K562 (cell line): Measurements from ENCODE around the gene CLK4. TPM values are rescaled to one million over a fixed set of nuclear protein-coding genes. Genes with fewer than 3 reads are reported as not detected.
A peak's percentile ranks its signal among the peaks of the same experiment; 100 is the strongest.

Experiments
- ATAC-seq: fragments of 200-7000 bp; cut with Tn5 transposase; 3 replicates; pipeline ENCODE4 v1.9.1; 2020; ENCODE audit warnings: moderate library complexity
- BruUV-seq: library from RNA; stranded (reverse); fragments of 400-500 nt; replicated peaks from 2 replicates; lab custom pipeline; 2021; lab: Mats Ljungman, UMichigan
- CTCF ChIA-PET: fragments of 300-600 bp; formaldehyde crosslinking; extraction: SDS; loops from one replicate; lab custom pipeline; 2021; ENCODE audit warnings: low intra/inter-chr PET ratio; lab: Yijun Ruan, JAX
- POLR2A ChIA-PET: fragments of 300-600, 350-650 bp; sonication (Branson Sonifier 250); formaldehyde crosslinking; extraction: SDS; loops from one replicate; lab custom pipeline; 2021; ENCODE audit warnings: antibody characterized with exemption, inconsistent platforms; lab: Yijun Ruan, JAX
- DNase-seq, 4 experiments: peaks; one replicate each; pipeline versions ENCODE4 v3.0.0 to v3.0.0-alpha.2; 2011 to 2018; ENCODE audit warnings: low spot score in 3 of 4, mixed read lengths in 3 of 4; ENCODE audit errors: extremely low read depth in 1 of 4
- FAIRE-seq: peaks from 2 replicates; lab custom pipeline; 2011; peaks lifted over from hg19 to GRCh38; lab: Jason Lieb, UNC
- H2AFZ ChIP-seq: 2 replicates; pipeline ENCODE4 v1.6.0; 2011; ENCODE audit warnings: low read depth, low read length, control low read depth, inconsistent platforms
- H3K27ac ChIP-seq: fragments of 200-600 bp; 3 replicates; pipeline ENCODE4 v1.8.0; 2011; ENCODE audit warnings: low read depth, mild to moderate bottlenecking, control low read depth, inconsistent platforms, low read length, moderate library complexity, mixed read lengths; ENCODE audit errors: extremely low read depth
- H3K27me3 ChIP-seq, 2 experiments: fragments of 300-600 bp in 1 of 2; 2 replicates in 1 of 2; 3 replicates in 1 of 2; pipeline versions ENCODE4 v1.6.0 to v1.8.0; 2011; ENCODE audit warnings: inconsistent platforms in 2 of 2, low read length in 2 of 2, mild to moderate bottlenecking in 1 of 2, mixed read lengths in 1 of 2, moderate library complexity in 1 of 2; ENCODE audit not compliant: control insufficient read depth in 2 of 2, insufficient read depth in 2 of 2
- H3K36me3 ChIP-seq: fragments of 300-600 bp; 3 replicates; pipeline ENCODE4 v1.8.0; 2011; ENCODE audit warnings: mild to moderate bottlenecking, low read length, inconsistent platforms; ENCODE audit not compliant: control insufficient read depth, insufficient read depth
- H3K4me1 ChIP-seq, 2 experiments: fragments of 200-600 bp in 1 of 2; replicated peaks in 1 of 2; 2 replicates in 1 of 2; 3 replicates in 1 of 2; pipeline versions ENCODE4 v1.5.1 to v1.8.0; 2011; ENCODE audit warnings: inconsistent platforms in 2 of 2, low read length in 2 of 2, mild to moderate bottlenecking in 1 of 2, mixed read lengths in 1 of 2, moderate library complexity in 1 of 2; ENCODE audit not compliant: control insufficient read depth in 2 of 2, insufficient read depth in 2 of 2
- H3K4me2 ChIP-seq: 2 replicates; pipeline ENCODE4 v1.6.1; 2011; ENCODE audit warnings: low read length, control low read depth, inconsistent platforms, mixed read lengths; ENCODE audit not compliant: insufficient read depth
- H3K4me3 ChIP-seq: fragments of 200-600 bp; sonication (generic), shearing (Covaris generic); 2 replicates; pipeline ENCODE4 v1.5.1; 2016; ENCODE audit warnings: control low read depth, inconsistent platforms
- H3K79me2 ChIP-seq: fragments of 200-600 bp; 3 replicates; pipeline ENCODE4 v1.8.0; 2011; ENCODE audit warnings: low read length, inconsistent platforms; ENCODE audit not compliant: control insufficient read depth, insufficient read depth
- H3K9ac ChIP-seq, 2 experiments: 2 replicates each; pipeline versions ENCODE4 v1.6.0 to v1.6.1; 2011; ENCODE audit warnings: low read depth in 2 of 2, low read length in 2 of 2, control low read depth in 1 of 2, inconsistent platforms in 1 of 2, mild to moderate bottlenecking in 1 of 2, mixed read lengths in 1 of 2; ENCODE audit not compliant: insufficient read depth in 1 of 2
- H3K9me1 ChIP-seq: one replicate; pipeline ENCODE4 v1.6.0; 2011; ENCODE audit warnings: inconsistent platforms, mild to moderate bottlenecking, low read length, moderate library complexity; ENCODE audit not compliant: control insufficient read depth, insufficient read depth
- H3K9me3 ChIP-seq: replicated peaks from 2 replicates; pipeline ENCODE4 v1.5.1; 2011; ENCODE audit warnings: low read depth, low read length, inconsistent platforms; ENCODE audit not compliant: control insufficient read depth, insufficient read depth
- H4K20me1 ChIP-seq: replicated peaks from 2 replicates; pipeline ENCODE4 v1.6.1; 2011; ENCODE audit warnings: low read length, inconsistent platforms, mixed read lengths; ENCODE audit not compliant: control insufficient read depth, insufficient read depth
- CEBPB ChIP-seq: fragments of 450-650 bp; IDR thresholded peaks from 2 replicates; pipeline ENCODE4 v1.6.1; 2016; ENCODE audit warnings: missing genetic modification characterization, missing compliant biosample characterization
- CEBPG ChIP-seq, 3 experiments: fragments of 200-800 bp in 1 of 3; sonication (Bioruptor generic) in 1 of 3; sonication (generic) in 1 of 3; formaldehyde crosslinking in 1 of 3; IDR thresholded peaks in 2 of 3; conservative IDR thresholded peaks in 1 of 3; 2 replicates each; pipeline versions ENCODE4 v1.6.1 to v1.8.0; 2016 to 2022; ENCODE audit warnings: missing compliant biosample characterization in 2 of 3, missing genetic modification characterization in 2 of 3, mild to moderate bottlenecking in 1 of 3, missing genetic modification reagents in 1 of 3
- GABPA ChIP-seq: fragments of 200-800 bp; sonication (Bioruptor generic); conservative IDR thresholded peaks from 2 replicates; pipeline ENCODE4 v1.6.1; 2016; ENCODE audit warnings: low read depth, missing genetic modification characterization, missing compliant biosample characterization
- KAT7 ChIP-seq: sonication (generic); formaldehyde crosslinking; IDR thresholded peaks from 2 replicates; pipeline ENCODE4 v1.8.0; 2022; ENCODE audit warnings: missing genetic modification reagents, mild to moderate bottlenecking, borderline replicate concordance
- MTA3 ChIP-seq: fragments of 450-650 bp; formaldehyde crosslinking; IDR thresholded peaks from 2 replicates; pipeline ENCODE4 v1.6.1; 2017; ENCODE audit warnings: mild to moderate bottlenecking, borderline replicate concordance
- MYBL2 ChIP-seq, 2 experiments: fragments of 450-650 bp in 1 of 2; sonication (generic) in 1 of 2; formaldehyde crosslinking in 1 of 2; IDR thresholded peaks; 2 replicates each; pipeline versions ENCODE4 v1.6.1 to v1.8.1; 2017 to 2022; ENCODE audit warnings: borderline replicate concordance in 1 of 2, inconsistent platforms in 1 of 2, low read depth in 1 of 2, mild to moderate bottlenecking in 1 of 2, missing genetic modification reagents in 1 of 2, moderate library complexity in 1 of 2
- NR2C2 ChIP-seq, 2 experiments: fragments of 200-800 bp in 1 of 2; sonication (Bioruptor generic) in 1 of 2; sonication (generic) in 1 of 2; formaldehyde crosslinking in 1 of 2; IDR thresholded peaks; 2 replicates each; pipeline versions ENCODE4 v1.6.1 to v1.8.0; 2016 to 2022; ENCODE audit warnings: mild to moderate bottlenecking in 1 of 2, missing compliant biosample characterization in 1 of 2, missing genetic modification characterization in 1 of 2, missing genetic modification reagents in 1 of 2
- RNF2 ChIP-seq: sonication (generic); IDR thresholded peaks from 2 replicates; pipeline ENCODE4 v1.6.1; 2016
- SPI1 ChIP-seq: IDR thresholded peaks from 2 replicates; pipeline ENCODE4 v1.6.1; 2011; ENCODE audit warnings: low read depth, low read length, control low read depth, borderline replicate concordance
- ZNF143 ChIP-seq: sonication (generic); formaldehyde crosslinking; IDR thresholded peaks from 2 replicates; pipeline ENCODE4 v1.9.0; 2022; ENCODE audit warnings: mild to moderate bottlenecking, missing genetic modification reagents
- ZNF146 ChIP-seq: IDR thresholded peaks from one replicate; pipeline ENCODE4 v1.6.1; 2018; ENCODE audit warnings: missing compliant biosample characterization; ENCODE audit not compliant: unreplicated experiment
- ZNF3 ChIP-seq: fragments of 250-450 bp; sonication (Bioruptor Pico); IDR thresholded peaks from 2 replicates; pipeline ENCODE4 v1.5.0; 2021; ENCODE audit warnings: mild to moderate bottlenecking, moderate library complexity
- WGBS: fragments of 100-300 bp; shearing (Covaris generic); methylation state at CpG from one replicate; pipeline ENCODE4 v1.1.6; 2016; ENCODE audit warnings: low coverage, mixed read lengths; ENCODE audit not compliant: insufficient coverage; ENCODE audit errors: missing lambda C conversion rate; 5-methylcytosine and 5-hydroxymethylcytosine counted together
- in situ Hi-C: fragments of 300-500 bp; cut with MboI; formaldehyde crosslinking; loops from 4 replicates; pipeline ENCODE4 v1.15.0; 2018; ENCODE audit warnings: inconsistent platforms, mixed read lengths
- intact Hi-C: fragments of 100-400 bp; cut with micrococcal nuclease; formaldehyde crosslinking; loops from 2 replicates; pipeline ENCODE4 v1.14.2; 2022
- polyA plus RNA-seq, 8 experiments: library from polyadenylated mRNA; depleted of rRNA in 4 of 8; stranded (reverse) in 5 of 8; unstranded in 3 of 8; fragments of >200 nt; fragmentation: Nextera tagmentation in 2 of 8; fragmentation: Illumina TruSeq in 1 of 8; extraction: Ambion mirVana in 2 of 8; extraction: Trizol in 1 of 8; gene quantifications; 2 replicates each; pipeline versions ENCODE4 v1.2.1 to v1.2.3, GENCODE V29; 2011 to 2014; ENCODE audit warnings: inconsistent platforms in 1 of 8, missing spikeins in 1 of 8
- total RNA-seq, 7 experiments: library from RNA; depleted of rRNA in 6 of 7; stranded (reverse); fragments of >200 nt in 6 of 7; fragmentation: Illumina TruSeq in 2 of 7; extraction: Trizol in 2 of 7; gene quantifications; 2 replicates each; pipeline versions ENCODE4 v1.2.1 to v1.2.3, GENCODE V29; 2011 to 2021; ENCODE audit warnings: low replicate concordance in 1 of 7
- TF ChIP-seq, protein P1 (sequence below): fragments of 450-650 bp; IDR thresholded peaks from one replicate; pipeline ENCODE4 v1.6.1; 2018; ENCODE audit warnings: mild to moderate bottlenecking, moderate library complexity; ENCODE audit not compliant: partially characterized antibody
- TF ChIP-seq, protein P2 (sequence below): fragments of 450-650 bp; IDR thresholded peaks from 2 replicates; pipeline ENCODE4 v1.6.1; 2017; ENCODE audit warnings: antibody characterized with exemption

Gene CLK4
- total and polyA plus RNA-seq, 9 of the 15 experiments (the other 6 are each of a cell fraction or from before 2014, with no cell fraction given) = 10.5 to 23.1 (median 13.9) TPM

DNA sequence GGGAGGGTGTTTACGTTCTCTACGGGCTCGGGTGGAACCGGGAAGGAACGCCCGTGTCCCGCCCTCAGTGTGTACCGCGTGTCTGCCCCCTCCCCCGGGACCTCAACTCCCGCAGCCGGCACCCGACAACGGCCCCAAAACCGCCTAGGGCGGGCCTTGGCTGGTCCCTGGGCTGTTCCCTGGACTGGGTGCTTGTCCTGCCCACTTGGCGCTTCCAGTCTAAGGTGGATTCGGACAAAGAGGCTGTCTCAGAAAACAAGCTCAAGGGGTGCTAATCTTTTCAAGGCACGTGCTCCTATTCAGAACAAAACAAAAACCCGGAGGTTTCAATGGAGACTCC lies 379 bp upstream of the CLK4 start (continued):
- TF ChIP-seq, protein P1, sequence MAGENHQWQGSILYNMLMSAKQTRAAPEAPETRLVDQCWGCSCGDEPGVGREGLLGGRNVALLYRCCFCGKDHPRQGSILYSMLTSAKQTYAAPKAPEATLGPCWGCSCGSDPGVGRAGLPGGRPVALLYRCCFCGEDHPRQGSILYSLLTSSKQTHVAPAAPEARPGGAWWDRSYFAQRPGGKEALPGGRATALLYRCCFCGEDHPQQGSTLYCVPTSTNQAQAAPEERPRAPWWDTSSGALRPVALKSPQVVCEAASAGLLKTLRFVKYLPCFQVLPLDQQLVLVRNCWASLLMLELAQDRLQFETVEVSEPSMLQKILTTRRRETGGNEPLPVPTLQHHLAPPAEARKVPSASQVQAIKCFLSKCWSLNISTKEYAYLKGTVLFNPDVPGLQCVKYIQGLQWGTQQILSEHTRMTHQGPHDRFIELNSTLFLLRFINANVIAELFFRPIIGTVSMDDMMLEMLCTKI = no peak
- no peak for TF ChIP-seq MYBL2 (IDR thresholded peaks at IDR 0.05; ENCODE audit: low read depth)
- TF ChIP-seq MYBL2 (CRISPR knock-in tag; IDR thresholded peaks at IDR 0.05; ENCODE audit: borderline replicate concordance) = no peak
- TF ChIP-seq, protein P2, sequence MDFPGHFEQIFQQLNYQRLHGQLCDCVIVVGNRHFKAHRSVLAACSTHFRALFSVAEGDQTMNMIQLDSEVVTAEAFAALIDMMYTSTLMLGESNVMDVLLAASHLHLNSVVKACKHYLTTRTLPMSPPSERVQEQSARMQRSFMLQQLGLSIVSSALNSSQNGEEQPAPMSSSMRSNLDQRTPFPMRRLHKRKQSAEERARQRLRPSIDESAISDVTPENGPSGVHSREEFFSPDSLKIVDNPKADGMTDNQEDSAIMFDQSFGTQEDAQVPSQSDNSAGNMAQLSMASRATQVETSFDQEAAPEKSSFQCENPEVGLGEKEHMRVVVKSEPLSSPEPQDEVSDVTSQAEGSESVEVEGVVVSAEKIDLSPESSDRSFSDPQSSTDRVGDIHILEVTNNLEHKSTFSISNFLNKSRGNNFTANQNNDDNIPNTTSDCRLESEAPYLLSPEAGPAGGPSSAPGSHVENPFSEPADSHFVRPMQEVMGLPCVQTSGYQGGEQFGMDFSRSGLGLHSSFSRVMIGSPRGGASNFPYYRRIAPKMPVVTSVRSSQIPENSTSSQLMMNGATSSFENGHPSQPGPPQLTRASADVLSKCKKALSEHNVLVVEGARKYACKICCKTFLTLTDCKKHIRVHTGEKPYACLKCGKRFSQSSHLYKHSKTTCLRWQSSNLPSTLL = no peak
- TF ChIP-seq ZNF3 = no peak

DNA sequence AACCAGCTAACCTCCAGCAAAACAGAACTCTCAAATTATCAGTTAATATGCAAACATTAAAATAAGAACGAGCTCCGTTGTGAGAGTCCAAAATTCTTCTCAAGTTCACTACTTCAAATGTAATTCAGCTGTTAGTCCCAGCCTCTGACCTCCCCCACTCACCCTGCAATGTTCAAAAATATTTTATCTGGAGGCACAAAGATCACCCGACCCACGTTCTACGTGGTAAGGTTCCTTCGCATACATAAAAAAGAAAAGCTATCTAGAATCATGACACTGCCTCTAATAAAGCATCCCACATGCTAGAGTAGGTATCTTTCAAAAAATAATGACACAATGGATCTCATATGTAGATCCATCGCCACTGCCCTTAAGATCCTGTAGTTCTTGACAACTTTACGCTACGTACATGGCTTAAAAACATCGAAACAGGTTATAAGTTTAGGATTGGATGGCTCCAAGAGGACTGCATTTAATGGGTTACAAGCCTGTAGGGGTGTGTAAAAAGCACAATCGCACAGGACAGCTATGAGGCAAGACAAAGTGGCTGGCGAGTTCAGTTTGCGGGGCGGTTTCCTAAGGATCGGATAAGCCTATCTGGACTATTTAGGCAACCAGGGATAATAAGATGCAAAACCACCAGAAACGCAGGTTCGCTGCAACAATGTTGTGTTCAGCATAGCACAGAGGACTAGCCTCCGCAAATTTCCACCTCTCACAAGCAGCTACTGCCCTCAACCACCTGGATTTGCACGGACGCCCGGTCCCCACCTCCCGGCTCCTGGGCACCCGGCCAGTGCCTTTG lies 969 bp downstream of the CLK4 start:
- in situ Hi-C loops = no loop called here
- H3K79me2 ChIP-seq = peaks cover 51% of the 10 kb centered on the region
- TF ChIP-seq ZNF143 (no peak), NR2C2 (CRISPR knock-in tag; IDR thresholded peaks at IDR 0.05) (no peak), NR2C2 (tag; IDR thresholded peaks at IDR 0.05) (peak; percentile 21; the same call in 1 of the 2 replicates), ZNF146 (CRISPR knock-in tag) (no peak), RNF2 (no peak), MTA3 (no peak), GABPA (0 out of 2 replicates have a peak, but pooled peaks have one; percentile 7), CEBPB (0 out of 2 replicates have a peak, but pooled peaks have one; percentile 37), SPI1 (no peak), CEBPG (CRISPR knock-in tag; IDR thresholded peaks at IDR 0.05) (no peak), CEBPG (tag; conservative IDR thresholded peaks at IDR 0.05 in 1 of 2, IDR thresholded peaks at IDR 0.05 in 1 of 2) (0 out of 4 replicates have a peak, but pooled peaks of 1 of the 2 experiments have one; percentile 6), KAT7 (CRISPR knock-in tag) (peak; percentile 69; the same call in 1 of the 2 replicates)

More for the DNA sequence above, 969 bp downstream of the CLK4 start:
- H3K9me3 ChIP-seq = peaks cover 4% of the 10 kb centered on the region
- no peaks in the 10 kb centered on the region for H4K20me1 ChIP-seq
- peaks cover 4 to 5% of the 10 kb centered on the region in 2 experiments; a peak in 3 of 5 replicates for H3K4me1 ChIP-seq
- intact Hi-C loops = loop anchor here (10.0 kb wide), 1 partner anchor 209 kb away; no protein-coding TSS in a partner anchor
- H2AFZ ChIP-seq = peak overlapping the region; percentile 90
- peak overlapping the region; percentile 98 for H3K4me2 ChIP-seq
- 2% methylated on average over 23 of the region's 23 CpGs for WGBS
- peaks cover 24% of the 10 kb centered on the region for H3K36me3 ChIP-seq
- H3K27me3 ChIP-seq = no peaks in the 10 kb centered on the region
- DNase-seq = peak in 3 of 4 experiments; percentile 13 to 49 (median 37)
- no TSS peak for BruUV-seq
- ChIA-PET POLR2A (interaction anchor here (0.6 to 3.4 kb wide), 12 partner anchors 9 to 348 kb away, joined by 3 to 14 read pairs (median 4); no protein-coding TSS in a partner anchor), CTCF (no interaction called here)
- no peaks in the 10 kb centered on the region for H3K9me1 ChIP-seq
- peak; percentile 71 for ATAC-seq
- peak overlapping the region; percentile 96 for H3K4me3 ChIP-seq
- peak; percentile 54 for FAIRE-seq
- peak overlapping the region; percentile 87 to 97 for H3K9ac ChIP-seq
- H3K27ac ChIP-seq = peak overlapping the region; percentile 84
